PC-3 (cell line): ENCODE measurements around the gene PTPN23.

Experiments
- CTCF ChIP-seq: fragments of 300-600 bp; sonication (generic); conservative IDR thresholded peaks from 2 replicates; pipeline ENCODE4 v1.5.1; 2017; ENCODE audit warnings: antibody characterized with exemption, low read depth, mild to moderate bottlenecking, low read length
- EZH2phosphoT487 ChIP-seq: fragments of 300-600 bp; sonication (generic); IDR thresholded peaks from 2 replicates; pipeline ENCODE4 v1.6.1; 2018; ENCODE audit warnings: mild to moderate bottlenecking, antibody characterized with exemption, low read length, borderline replicate concordance

- no peak for TF ChIP-seq CTCF
- no peak for TF ChIP-seq EZH2phosphoT487
Observed at GRCh38 chr3:47434849-47435248, 54.0 kb downstream of the PTPN23 start.
